Esophagus squamous epithelium (tissue), 5 donors: ENCODE results near the gene GALR2. TPM values are rescaled to one million over a fixed set of nuclear protein-coding genes. Genes with fewer than 3 reads are reported as not detected.

ENCODE experiments used
- DNase-seq: peaks from one replicate; lab custom pipeline; 2025; lab: John Stamatoyannopoulos, UW
- H3K27ac ChIP-seq, 4 donors: fragments of 200-600 bp; sonication (generic); one replicate each; pipeline ENCODE4 v1.5.1; 2016 to 2019; ENCODE audit warnings: mild to moderate bottlenecking in 1 of 4
- H3K27me3 ChIP-seq, 4 donors: fragments of 200-600 bp; sonication (generic); 1 replicate in 3 of 4; 2 replicates in 1 of 4; pipeline versions ENCODE4 v1.5.1 to v1.6.0; 2017 to 2021; ENCODE audit warnings: antibody characterized with exemption in 1 of 4
- H3K36me3 ChIP-seq, 3 donors: fragments of 200-600 bp; sonication (generic); one replicate each; pipeline ENCODE4 v1.5.1; 2016 to 2019
- H3K4me1 ChIP-seq, 3 donors: fragments of 200-600 bp; sonication (generic); one replicate each; pipeline ENCODE4 v1.5.1; 2017 to 2019
- H3K4me3 ChIP-seq, 4 donors: fragments of 200-600 bp; sonication (generic); 1 replicate in 3 of 4; 2 replicates in 1 of 4; pipeline ENCODE4 v1.5.1; 2016 to 2019; ENCODE audit warnings: mild to moderate bottlenecking in 2 of 4, moderate library complexity in 1 of 4
- H3K9me3 ChIP-seq, 3 donors: fragments of 200-600 bp; sonication (generic); one replicate each; pipeline ENCODE4 v1.5.1; 2016 to 2019
- POLR2A ChIP-seq, 4 donors: fragments of 450-650 bp; IDR thresholded peaks; one replicate each; pipeline ENCODE4 v1.6.1; 2017; ENCODE audit warnings: antibody characterized with exemption in 4 of 4, mild to moderate bottlenecking in 4 of 4, moderate library complexity in 3 of 4
- WGBS, 2 donors: methylation state at CpG; one replicate each; pipeline ENCODE4 v1.1.5; 2018; 5-methylcytosine and 5-hydroxymethylcytosine counted together
- intact Hi-C: fragments of 100-400 bp; cut with DNase I; formaldehyde crosslinking; loops from one replicate; pipeline ENCODE4 v1.15.0; 2022
- total RNA-seq, 4 donors: library from RNA; depleted of rRNA; stranded (reverse); fragments of >200 nt; gene quantifications; one replicate each; pipeline ENCODE4 v1.1.0, GENCODE V29; 2016
- TF ChIP-seq, protein P1 (sequence below), 6 experiments: fragments of 450-650 bp in 4 of 6; fragments of 200-600 bp in 2 of 6; sonication (generic) in 2 of 6; IDR thresholded peaks; one replicate each; pipeline ENCODE4 v1.5.1; 2016 to 2019; ENCODE audit warnings: antibody characterized with exemption in 6 of 6, mild to moderate bottlenecking in 4 of 6, moderate library complexity in 4 of 6
- donor health status: DM: yes; HTN: yes; CAD: no.

GALR2 gene
- total RNA-seq, 4 donors from 2014 or later, result 0.32 to 1.6 (median 0.44) TPM; not detected in 1

DNA sequence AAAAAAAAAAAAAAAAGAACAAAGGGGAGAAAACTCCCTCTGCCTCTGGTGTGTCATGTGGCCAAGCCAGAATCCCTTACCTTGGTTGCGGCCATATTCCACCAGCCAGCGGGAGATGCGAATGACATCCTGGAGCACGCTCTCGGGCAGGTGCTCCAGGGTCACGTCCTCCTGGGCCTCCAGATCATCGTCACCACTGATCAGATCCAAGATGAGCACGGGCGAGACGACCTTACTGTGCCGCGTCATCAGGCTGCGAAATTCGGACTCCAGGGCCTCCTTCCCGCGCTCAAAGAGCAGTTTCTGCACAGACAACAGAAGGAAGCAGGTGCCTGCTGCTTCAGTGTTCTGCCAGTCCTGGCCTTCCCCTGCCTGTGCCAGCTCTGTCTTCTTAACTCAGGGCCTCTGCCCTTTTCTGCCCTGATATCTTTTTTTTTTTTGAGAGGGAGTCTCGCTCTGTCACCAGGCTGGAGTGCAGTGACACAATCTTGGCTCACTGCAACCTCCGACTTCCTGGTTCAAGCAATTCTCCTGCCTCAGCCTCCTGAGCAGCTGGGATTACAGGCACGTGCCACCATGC lies 23.2 kb downstream of the GALR2 start:
- H3K4me1 ChIP-seq, result peaks cover 5 to 23% (median 8%) of the 10 kb centered on the region in 3 donors
- TF ChIP-seq, protein P1, sequence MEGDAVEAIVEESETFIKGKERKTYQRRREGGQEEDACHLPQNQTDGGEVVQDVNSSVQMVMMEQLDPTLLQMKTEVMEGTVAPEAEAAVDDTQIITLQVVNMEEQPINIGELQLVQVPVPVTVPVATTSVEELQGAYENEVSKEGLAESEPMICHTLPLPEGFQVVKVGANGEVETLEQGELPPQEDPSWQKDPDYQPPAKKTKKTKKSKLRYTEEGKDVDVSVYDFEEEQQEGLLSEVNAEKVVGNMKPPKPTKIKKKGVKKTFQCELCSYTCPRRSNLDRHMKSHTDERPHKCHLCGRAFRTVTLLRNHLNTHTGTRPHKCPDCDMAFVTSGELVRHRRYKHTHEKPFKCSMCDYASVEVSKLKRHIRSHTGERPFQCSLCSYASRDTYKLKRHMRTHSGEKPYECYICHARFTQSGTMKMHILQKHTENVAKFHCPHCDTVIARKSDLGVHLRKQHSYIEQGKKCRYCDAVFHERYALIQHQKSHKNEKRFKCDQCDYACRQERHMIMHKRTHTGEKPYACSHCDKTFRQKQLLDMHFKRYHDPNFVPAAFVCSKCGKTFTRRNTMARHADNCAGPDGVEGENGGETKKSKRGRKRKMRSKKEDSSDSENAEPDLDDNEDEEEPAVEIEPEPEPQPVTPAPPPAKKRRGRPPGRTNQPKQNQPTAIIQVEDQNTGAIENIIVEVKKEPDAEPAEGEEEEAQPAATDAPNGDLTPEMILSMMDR (IDR thresholded peaks at IDR 0.05), result no peak
- TF ChIP-seq POLR2A (IDR thresholded peaks at IDR 0.05), result no peak
- no peaks in the 10 kb centered on the region for H3K27me3 ChIP-seq
- no peak for DNase-seq
- H3K4me3 ChIP-seq, result no peak overlapping the region
- no peaks in the 10 kb centered on the region for H3K9me3 ChIP-seq
- H3K36me3 ChIP-seq, result peaks cover 27 to 90% (median 54%) of the 10 kb centered on the region in 3 donors
- WGBS, 2 donors, result 69 to 95% methylated on average over 6 to 18 of the region's 19 CpGs
- intact Hi-C loops, result no loop called here
- H3K27ac ChIP-seq, result no peak overlapping the region

DNA sequence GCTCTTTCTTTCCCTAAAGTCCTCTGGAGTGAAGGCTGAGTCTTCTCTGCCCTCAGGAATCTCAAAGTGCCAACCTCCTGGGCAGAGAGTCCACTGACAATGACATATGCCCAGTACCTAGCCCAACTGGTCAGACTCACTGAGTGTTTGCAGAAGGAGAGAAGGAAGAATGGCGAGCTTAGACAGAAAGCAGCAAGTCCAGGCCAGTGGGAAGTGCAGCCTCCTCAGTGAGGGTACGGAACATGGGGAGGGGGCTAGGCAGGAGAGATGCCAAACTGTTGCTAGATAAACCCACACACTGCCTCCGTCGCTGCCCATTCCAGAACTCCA lies 28.3 kb downstream of the GALR2 start:
- intact Hi-C loops, result no loop called here
- 0 to 8% methylated on average over 4 of the region's 4 CpGs for WGBS, 2 donors
- H3K4me3 ChIP-seq, result peak overlapping the region; percentile 78 to 90 (median 86)
- peak overlapping the region; percentile 88 to 93 (median 92) for H3K27ac ChIP-seq
- TF ChIP-seq POLR2A (IDR thresholded peaks at IDR 0.05), result no peak
- TF ChIP-seq, protein P1 (IDR thresholded peaks at IDR 0.05), result no peak
- H3K9me3 ChIP-seq, result no peaks in the 10 kb centered on the region
- peaks cover 12 to 46% (median 15%) of the 10 kb centered on the region in 3 donors for H3K4me1 ChIP-seq
- no peak for DNase-seq
- no peaks in the 10 kb centered on the region for H3K27me3 ChIP-seq
- H3K36me3 ChIP-seq, result peaks cover 10 to 40% (median 23%) of the 10 kb centered on the region in 3 donors

DNA sequence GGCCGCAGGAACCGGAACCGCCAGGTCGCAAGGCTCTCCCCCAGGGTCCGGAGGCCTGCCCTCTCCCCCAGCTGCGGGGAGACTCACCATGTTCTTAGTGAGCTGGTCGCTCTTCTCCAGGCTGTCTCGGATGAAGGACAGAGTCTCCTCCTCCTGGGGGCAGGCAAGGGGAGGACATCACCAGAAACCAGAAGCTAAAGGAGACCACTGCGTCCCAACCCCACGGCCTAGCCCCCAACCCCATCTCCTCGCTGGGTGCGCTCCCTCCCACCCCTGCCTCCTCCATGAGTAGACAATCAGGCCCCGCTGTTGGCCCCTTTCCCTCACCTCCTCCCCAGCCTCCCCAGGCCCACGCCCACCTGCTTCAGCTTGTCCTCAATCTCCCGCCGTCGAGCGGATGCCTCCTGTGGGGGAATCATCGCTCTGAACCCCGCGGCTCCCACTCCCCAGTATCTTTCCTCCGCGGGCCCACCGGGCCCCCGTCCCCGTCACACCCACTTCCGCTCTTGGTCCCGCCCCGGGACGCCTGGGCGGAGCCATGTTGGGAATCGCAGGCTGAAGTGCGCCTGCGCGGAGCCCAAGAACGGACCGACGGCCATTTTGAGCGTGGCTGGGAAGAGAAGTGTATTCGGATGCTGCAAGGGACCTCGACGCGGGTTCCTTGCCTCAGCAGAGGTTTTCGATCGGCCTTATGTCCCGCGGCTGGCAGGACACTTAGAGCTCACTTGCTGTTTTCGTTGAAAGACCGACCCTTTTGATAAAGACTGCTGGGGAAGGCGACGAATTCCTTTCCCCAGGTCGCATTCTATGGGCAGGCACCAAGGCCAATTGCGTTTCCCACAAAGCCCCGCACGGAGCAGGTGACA lies 28.9 kb downstream of the GALR2 start, which contains the start of gene EXOC7:
Gene EXOC7, minus strand, starts transcription at position 514 of the 866 bp plus-strand sequence. Its CDS starts 95 bp downstream, at position 419.
- peaks cover 12 to 46% (median 15%) of the 10 kb centered on the region in 3 donors for H3K4me1 ChIP-seq
- WGBS, 2 donors, result 0 to 11% methylated on average over 8 to 24 of the region's 55 CpGs
- H3K27ac ChIP-seq, result peak within 1 kb of the TSS; percentile 88 to 93 (median 92)
- H3K36me3 ChIP-seq, result peaks cover 10 to 34% (median 18%) of the 10 kb centered on the region in 3 donors
- H3K27me3 ChIP-seq, result no peaks in the 10 kb centered on the region
- intact Hi-C loops, result no loop called here
- peak within 1 kb of the TSS; percentile 78 to 90 (median 86) for H3K4me3 ChIP-seq
- peak; percentile 47 for DNase-seq
- TF ChIP-seq POLR2A (IDR thresholded peaks at IDR 0.05), result peak in 2 of 4 donors; percentile 53
- TF ChIP-seq, protein P1 (IDR thresholded peaks at IDR 0.05), result peak in 1 of 6 experiments; percentile 21
- no peaks in the 10 kb centered on the region for H3K9me3 ChIP-seq

DNA sequence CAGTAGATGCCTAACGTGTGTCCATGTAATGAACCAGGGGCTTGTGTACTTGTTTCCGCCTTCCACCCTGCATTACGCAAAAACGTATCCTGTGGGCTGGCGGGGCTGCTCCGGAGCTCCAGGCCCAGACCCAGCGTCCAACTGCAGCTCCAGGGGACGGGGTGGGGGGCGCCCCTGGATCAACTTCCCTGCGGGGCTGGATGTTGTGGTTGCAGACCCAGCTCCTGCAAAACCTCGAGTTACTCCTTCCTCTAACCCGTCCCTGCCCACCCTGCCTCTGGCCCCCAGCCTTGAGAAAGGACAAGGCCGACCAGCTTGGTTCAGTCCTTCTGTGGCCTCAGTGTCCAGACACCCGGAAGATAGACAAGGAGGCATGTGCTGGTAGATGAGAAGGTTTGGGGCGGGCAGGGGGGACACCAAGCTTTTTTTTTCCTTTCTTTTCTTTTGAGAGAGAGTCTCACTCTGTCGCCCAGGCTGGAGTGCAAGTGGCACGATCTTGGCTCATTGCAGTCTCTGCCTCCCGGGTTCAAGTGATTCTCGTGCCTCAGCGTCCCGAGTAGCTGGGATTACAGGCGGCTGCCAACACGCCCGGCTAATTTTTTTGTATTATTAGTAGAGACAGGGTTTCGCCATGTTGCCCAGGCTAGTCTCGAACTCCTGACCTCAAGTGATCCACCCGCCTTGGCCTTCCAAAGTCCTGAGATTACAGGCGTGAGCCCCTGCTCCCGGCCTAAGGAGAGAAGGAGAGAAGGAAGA lies 29.7 kb downstream of the GALR2 start:
- H3K4me3 ChIP-seq, result peak overlapping the region; percentile 78 to 90 (median 86)
- peaks cover 10 to 26% (median 16%) of the 10 kb centered on the region in 3 donors for H3K36me3 ChIP-seq
- H3K27ac ChIP-seq, result peak overlapping the region; percentile 88 to 93 (median 92)
- no peaks in the 10 kb centered on the region for H3K27me3 ChIP-seq
- TF ChIP-seq, protein P1 (IDR thresholded peaks at IDR 0.05), result no peak
- TF ChIP-seq POLR2A (IDR thresholded peaks at IDR 0.05), result no peak
- peaks cover 12 to 46% (median 15%) of the 10 kb centered on the region in 3 donors for H3K4me1 ChIP-seq
- intact Hi-C loops, result no loop called here
- no peak for DNase-seq
- 81 to 100% methylated on average over 4 to 17 of the region's 29 CpGs for WGBS, 2 donors
- no peaks in the 10 kb centered on the region for H3K9me3 ChIP-seq
